BLaER1 (cell line): ENCODE measurements around the gene CFAP299.
"Not testable (repeated sequence)": the region's sequence is repeated elsewhere in the genome, so short reads cannot be mapped to it uniquely, and the experiment has no call there.

Experiments
- H3K27ac ChIP-seq: shearing (Covaris generic); formaldehyde crosslinking; 2 replicates; pipeline ENCODE4 v1.8.1; 2022
- H3K27me3 ChIP-seq: shearing (Covaris generic); formaldehyde crosslinking; 2 replicates; pipeline ENCODE4 v1.8.1; 2022
- H3K36me3 ChIP-seq: shearing (Covaris generic); formaldehyde crosslinking; 2 replicates; pipeline ENCODE4 v1.8.1; 2022
- H3K4me1 ChIP-seq: shearing (Covaris generic); formaldehyde crosslinking; 2 replicates; pipeline ENCODE4 v1.8.1; 2022
- H3K4me2 ChIP-seq: shearing (Covaris generic); formaldehyde crosslinking; 2 replicates; pipeline ENCODE4 v1.8.1; 2022
- H3K4me3 ChIP-seq: shearing (Covaris generic); formaldehyde crosslinking; 2 replicates; pipeline ENCODE4 v1.8.1; 2022
- H3K9ac ChIP-seq: shearing (Covaris generic); formaldehyde crosslinking; 2 replicates; pipeline ENCODE4 v1.8.1; 2022
- H3K9me3 ChIP-seq: shearing (Covaris generic); formaldehyde crosslinking; 2 replicates; pipeline ENCODE4 v1.8.1; 2022
- H4K20me1 ChIP-seq: shearing (Covaris generic); formaldehyde crosslinking; 2 replicates; pipeline ENCODE4 v1.8.1; 2022
- Cebpa-rat ChIP-seq: shearing (Covaris generic); IDR thresholded peaks from 2 replicates; pipeline ENCODE4 v1.8.1; 2022

CFAP299 gene

GRCh38 chr4:80710748-80711451 is 375.4 kb downstream of the CFAP299 start:
- H3K4me3 ChIP-seq = no peak overlapping the region
- TF ChIP-seq Cebpa-rat = no peak
- no peak overlapping the region for H3K27ac ChIP-seq
- H3K27me3 ChIP-seq = no peaks in the 10 kb centered on the region
- no peaks in the 10 kb centered on the region for H4K20me1 ChIP-seq
- no peaks in the 10 kb centered on the region for H3K36me3 ChIP-seq
- no peaks in the 10 kb centered on the region for H3K9me3 ChIP-seq
- H3K9ac ChIP-seq = no peak overlapping the region
- no peak overlapping the region for H3K4me2 ChIP-seq
- H3K4me1 ChIP-seq = no peaks in the 10 kb centered on the region

DNA sequence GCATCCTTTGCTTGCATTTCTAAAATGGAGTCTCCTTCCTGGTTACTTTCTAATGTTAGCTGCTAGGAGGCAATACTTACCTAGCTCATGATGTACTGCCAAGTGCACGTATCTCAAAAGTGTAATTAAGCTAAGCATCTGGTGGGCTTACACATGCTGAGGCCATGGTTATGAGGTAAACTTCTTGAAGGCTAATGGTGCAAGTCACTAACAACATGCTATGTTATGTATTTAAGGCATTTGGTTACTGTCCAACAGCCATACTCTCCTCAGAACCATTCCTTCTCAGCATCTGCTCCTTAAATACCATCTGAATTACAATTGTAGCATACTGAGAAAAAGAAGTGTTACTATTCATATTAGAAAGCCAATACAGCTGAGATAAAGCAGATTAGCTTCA is 376.4 kb downstream of the CFAP299 start:
- H4K20me1 ChIP-seq = no peaks in the 10 kb centered on the region
- H3K9me3 ChIP-seq = no peaks in the 10 kb centered on the region
- no peaks in the 10 kb centered on the region for H3K27me3 ChIP-seq
- no peak for TF ChIP-seq Cebpa-rat
- H3K36me3 ChIP-seq = no peaks in the 10 kb centered on the region
- no peak overlapping the region for H3K9ac ChIP-seq
- no peak overlapping the region for H3K27ac ChIP-seq
- no peak overlapping the region for H3K4me3 ChIP-seq
- no peak overlapping the region for H3K4me2 ChIP-seq
- no peaks in the 10 kb centered on the region for H3K4me1 ChIP-seq

DNA sequence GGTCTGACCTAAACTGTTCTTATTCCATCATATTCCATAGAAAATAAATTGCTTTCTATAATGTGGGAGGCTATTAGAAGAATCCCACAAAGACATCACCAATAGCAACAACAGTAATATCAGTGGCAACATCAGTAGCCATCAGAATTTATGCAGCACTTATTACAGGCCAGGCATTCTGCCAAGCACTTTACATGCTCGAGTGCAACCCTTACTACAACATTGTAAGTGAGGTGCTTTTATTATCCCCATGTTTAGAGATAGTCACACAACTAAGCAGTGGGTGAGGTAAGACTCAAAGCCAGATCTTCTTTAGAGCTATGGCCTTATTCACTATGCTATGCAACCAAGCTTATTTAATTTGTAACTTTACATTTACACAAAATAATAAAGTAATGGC is 377.9 kb downstream of the CFAP299 start:
- no peak for TF ChIP-seq Cebpa-rat
- H3K9me3 ChIP-seq = no peaks in the 10 kb centered on the region
- H3K4me2 ChIP-seq = no peak overlapping the region
- H3K36me3 ChIP-seq = no peaks in the 10 kb centered on the region
- no peak overlapping the region for H3K27ac ChIP-seq
- H3K4me3 ChIP-seq = no peak overlapping the region
- no peaks in the 10 kb centered on the region for H3K27me3 ChIP-seq
- no peak overlapping the region for H3K9ac ChIP-seq
- H4K20me1 ChIP-seq = no peaks in the 10 kb centered on the region
- H3K4me1 ChIP-seq = no peaks in the 10 kb centered on the region

DNA sequence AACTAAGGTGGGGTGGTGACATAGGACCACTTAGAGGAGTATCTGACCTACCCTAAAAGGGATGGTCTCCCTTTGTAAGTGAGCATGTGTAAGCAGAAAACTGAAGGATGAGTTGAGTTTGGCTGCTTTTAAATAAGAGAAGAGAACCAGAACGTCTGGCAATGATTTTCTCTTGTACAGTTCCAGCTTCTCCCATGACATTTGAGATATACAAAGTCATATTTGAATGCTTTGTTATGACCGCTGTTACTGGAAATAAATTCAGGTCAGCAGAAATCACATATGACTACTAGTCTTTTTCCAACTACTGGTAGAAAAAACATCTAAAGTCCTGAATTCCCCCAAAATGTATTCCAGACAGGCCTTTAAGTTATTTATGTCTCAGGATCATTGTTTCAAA is 381.7 kb downstream of the CFAP299 start:
- no peak for TF ChIP-seq Cebpa-rat
- H3K4me2 ChIP-seq = no peak overlapping the region
- H3K27ac ChIP-seq = no peak overlapping the region
- no peaks in the 10 kb centered on the region for H3K27me3 ChIP-seq
- no peaks in the 10 kb centered on the region for H4K20me1 ChIP-seq
- no peaks in the 10 kb centered on the region for H3K4me1 ChIP-seq
- H3K36me3 ChIP-seq = no peaks in the 10 kb centered on the region
- peaks cover 26% of the 10 kb centered on the region for H3K9me3 ChIP-seq
- H3K4me3 ChIP-seq = no peak overlapping the region
- H3K9ac ChIP-seq = no peak overlapping the region

- no peak overlapping the region for H3K4me3 ChIP-seq
- no peak overlapping the region for H3K9ac ChIP-seq
- H4K20me1 ChIP-seq = no peaks in the 10 kb centered on the region
- H3K36me3 ChIP-seq = no peaks in the 10 kb centered on the region
- no peak for TF ChIP-seq Cebpa-rat
- H3K4me2 ChIP-seq = no peak overlapping the region
- peaks cover 8% of the 10 kb centered on the region for H3K9me3 ChIP-seq
- no peaks in the 10 kb centered on the region for H3K4me1 ChIP-seq
- no peaks in the 10 kb centered on the region for H3K27me3 ChIP-seq
- H3K27ac ChIP-seq = no peak overlapping the region
Observed at GRCh38 chr4:80726471-80726870, 390.9 kb downstream of the CFAP299 start.

DNA sequence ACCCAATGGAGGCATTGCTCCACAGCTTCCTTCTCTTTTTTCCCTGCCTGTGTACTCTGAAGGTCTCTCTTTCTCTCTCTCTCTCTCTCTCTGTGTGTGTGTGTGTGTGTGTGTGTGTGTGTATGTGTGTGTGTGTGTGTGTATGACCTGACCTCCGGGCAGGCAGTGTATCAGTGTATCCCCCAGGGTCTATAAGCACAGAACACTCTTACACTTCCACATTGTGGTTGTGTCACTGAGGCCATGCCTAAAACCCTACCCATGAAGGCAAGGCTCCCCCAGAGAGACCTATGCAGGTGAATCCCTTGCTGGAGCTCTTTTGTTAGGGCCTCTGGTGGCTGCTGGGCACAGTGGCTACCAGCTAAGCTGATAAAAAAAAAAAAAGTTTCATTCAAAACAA is 394.6 kb downstream of the CFAP299 start:
- TF ChIP-seq Cebpa-rat = no peak
- Histone ChIP-seq H3K9ac (no peak overlapping the region), H4K20me1 (no peaks in the 10 kb centered on the region), H3K4me1 (no peaks in the 10 kb centered on the region), H3K36me3 (no peaks in the 10 kb centered on the region), H3K27ac (no peak overlapping the region), H3K27me3 (no peaks in the 10 kb centered on the region), H3K9me3 (no peaks in the 10 kb centered on the region), H3K4me3 (no peak overlapping the region), H3K4me2 (no peak overlapping the region)

DNA sequence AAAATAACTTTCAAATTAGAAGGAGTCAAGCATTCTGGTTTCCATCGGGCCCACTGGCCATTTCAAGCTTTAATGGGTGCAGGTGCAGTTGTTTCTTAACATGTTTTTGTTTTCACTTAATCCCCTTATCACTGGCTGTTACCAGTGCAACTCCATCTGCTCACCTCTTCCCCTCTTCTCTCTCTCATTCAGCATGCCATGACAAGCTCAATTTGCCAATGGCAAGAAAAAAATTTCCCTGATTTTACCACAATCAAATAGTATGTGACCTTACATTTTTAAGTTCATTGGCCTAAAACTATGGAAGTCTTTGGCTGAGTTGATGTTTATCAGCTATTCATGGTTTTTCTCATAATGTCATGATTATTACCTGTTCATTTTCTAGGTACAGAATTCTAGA is 395.9 kb downstream of the CFAP299 start:
- Histone ChIP-seq H3K4me1 (no peaks in the 10 kb centered on the region), H3K9me3 (no peaks in the 10 kb centered on the region), H3K4me2 (no peak overlapping the region), H3K36me3 (no peaks in the 10 kb centered on the region), H3K27ac (no peak overlapping the region), H3K27me3 (no peaks in the 10 kb centered on the region), H4K20me1 (no peaks in the 10 kb centered on the region), H3K9ac (no peak overlapping the region), H3K4me3 (no peak overlapping the region)
- TF ChIP-seq Cebpa-rat = no peak

GRCh38 chr4:80732010-80732409 is 396.5 kb downstream of the CFAP299 start:
- no peak overlapping the region for H3K27ac ChIP-seq
- no peaks in the 10 kb centered on the region for H4K20me1 ChIP-seq
- no peaks in the 10 kb centered on the region for H3K36me3 ChIP-seq
- H3K4me2 ChIP-seq = no peak overlapping the region
- no peaks in the 10 kb centered on the region for H3K9me3 ChIP-seq
- no peak overlapping the region for H3K9ac ChIP-seq
- no peaks in the 10 kb centered on the region for H3K4me1 ChIP-seq
- no peak for TF ChIP-seq Cebpa-rat
- H3K4me3 ChIP-seq = no peak overlapping the region
- no peaks in the 10 kb centered on the region for H3K27me3 ChIP-seq

DNA sequence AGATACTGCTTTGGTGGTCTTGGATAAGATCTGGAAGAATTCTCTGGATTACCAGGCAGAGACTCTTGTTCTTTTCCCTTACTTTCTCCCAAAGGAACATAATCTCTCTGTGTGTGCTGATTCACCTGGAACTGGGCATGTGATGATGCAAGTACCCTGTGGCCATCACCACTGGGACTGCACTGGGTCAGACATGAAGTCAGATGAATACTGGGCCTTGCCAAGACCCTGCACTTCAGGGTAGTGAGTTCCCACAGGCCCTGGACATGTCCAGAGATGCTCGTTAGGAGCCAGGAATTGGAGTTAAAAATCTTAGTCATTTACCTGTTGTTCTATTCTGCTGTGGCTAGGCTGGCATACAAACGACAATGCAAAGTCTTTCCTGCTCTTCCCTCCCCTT is 404.8 kb downstream of the CFAP299 start:
- Histone ChIP-seq H3K27ac (no peak overlapping the region), H3K4me1 (no peaks in the 10 kb centered on the region), H3K36me3 (no peaks in the 10 kb centered on the region), H3K9ac (no peak overlapping the region), H3K4me2 (no peak overlapping the region), H3K9me3 (peaks cover 8% of the 10 kb centered on the region), H4K20me1 (no peaks in the 10 kb centered on the region), H3K4me3 (no peak overlapping the region), H3K27me3 (no peaks in the 10 kb centered on the region)
- TF ChIP-seq Cebpa-rat = no peak

- not testable (repeated sequence) for H3K9ac ChIP-seq, H3K4me1 ChIP-seq, H3K4me3 ChIP-seq, H3K27me3 ChIP-seq, H3K9me3 ChIP-seq, H3K27ac ChIP-seq, H3K36me3 ChIP-seq, H4K20me1 ChIP-seq, H3K4me2 ChIP-seq
Observed at GRCh38 chr4:80749558-80749957, 414.0 kb downstream of the CFAP299 start.

- Histone ChIP-seq H3K27me3 (no peaks in the 10 kb centered on the region), H3K36me3 (no peaks in the 10 kb centered on the region), H3K4me2 (no peak overlapping the region), H4K20me1 (no peaks in the 10 kb centered on the region), H3K9me3 (no peaks in the 10 kb centered on the region), H3K27ac (no peak overlapping the region), H3K4me1 (no peaks in the 10 kb centered on the region), H3K9ac (no peak overlapping the region), H3K4me3 (no peak overlapping the region)
- no peak for TF ChIP-seq Cebpa-rat
Observed at GRCh38 chr4:80751200-80751599, 415.7 kb downstream of the CFAP299 start.
